ENCODE results near the gene ARHGAP23. TPM values are rescaled to one million over a fixed set of nuclear protein-coding genes. Genes with fewer than 3 reads are reported as not detected.
A peak's percentile ranks its signal among the peaks of the same experiment; 100 is the strongest.
"Not testable (repeated sequence)": the region's sequence is repeated elsewhere in the genome, so short reads cannot be mapped to it uniquely, and the experiment has no call there.

Gene ARHGAP23
- total RNA-seq, 2 experiments from 2014 or later = 1.3 to 1.4 TPM

- H3K27me3 Mint-ChIP-seq; POLR2A ChIA-PET; H3K4me1 Mint-ChIP-seq (ENCODE audit: low read depth); H3K27ac Mint-ChIP-seq; intact Hi-C loops (cut with micrococcal nuclease); CTCF ChIA-PET; DNase-seq; H3K4me3 Mint-ChIP-seq; H3K36me3 Mint-ChIP-seq; H3K9me3 Mint-ChIP-seq: not testable (repeated sequence)
Measured at GRCh38 chr17:38471253-38471652, 43.0 kb downstream of the ARHGAP23 start.

- H3K27ac Mint-ChIP-seq; POLR2A ChIA-PET; H3K9me3 Mint-ChIP-seq; H3K4me1 Mint-ChIP-seq (ENCODE audit: low read depth); H3K36me3 Mint-ChIP-seq; intact Hi-C loops (cut with micrococcal nuclease); H3K27me3 Mint-ChIP-seq; H3K4me3 Mint-ChIP-seq; CTCF ChIA-PET: not testable (repeated sequence)
- DNase-seq = peak; percentile 15
Measured at GRCh38 chr17:38474666-38475065, 46.4 kb downstream of the ARHGAP23 start.

- intact Hi-C loops (cut with micrococcal nuclease) = no loop called here
- Mint-ChIP-seq H3K27ac (no peak overlapping the region), H3K36me3 (no peaks in the 10 kb centered on the region), H3K9me3 (no peaks in the 10 kb centered on the region), H3K27me3 (peaks cover 2% of the 10 kb centered on the region), H3K4me3 (no peak overlapping the region), H3K4me1 (ENCODE audit: low read depth) (no peaks in the 10 kb centered on the region)
- DNase-seq = no peak
- POLR2A ChIA-PET = no interaction called here
- CTCF ChIA-PET = interaction anchor here (1.6 kb wide), 1 partner anchor 35 kb away, joined by 3 read pairs; no protein-coding TSS in a partner anchor
Measured at GRCh38 chr17:38476549-38476948, 48.3 kb downstream of the ARHGAP23 start.

- POLR2A ChIA-PET; H3K4me1 Mint-ChIP-seq (ENCODE audit: low read depth); H3K36me3 Mint-ChIP-seq; CTCF ChIA-PET; H3K27ac Mint-ChIP-seq; H3K4me3 Mint-ChIP-seq; intact Hi-C loops (cut with micrococcal nuclease); H3K9me3 Mint-ChIP-seq; H3K27me3 Mint-ChIP-seq; DNase-seq: not testable (repeated sequence)
Measured at GRCh38 chr17:38477417-38477816, 49.2 kb downstream of the ARHGAP23 start.

GRCh38 chr17:38477951-38478350, 49.7 kb downstream of the ARHGAP23 start:
- H3K27ac Mint-ChIP-seq; H3K36me3 Mint-ChIP-seq; H3K4me1 Mint-ChIP-seq (ENCODE audit: low read depth); H3K27me3 Mint-ChIP-seq; intact Hi-C loops (cut with micrococcal nuclease); CTCF ChIA-PET; POLR2A ChIA-PET; H3K9me3 Mint-ChIP-seq; DNase-seq; H3K4me3 Mint-ChIP-seq: not testable (repeated sequence)

- H3K9me3 Mint-ChIP-seq; intact Hi-C loops (cut with micrococcal nuclease); H3K4me3 Mint-ChIP-seq; H3K27me3 Mint-ChIP-seq; H3K27ac Mint-ChIP-seq; CTCF ChIA-PET; POLR2A ChIA-PET; DNase-seq; H3K4me1 Mint-ChIP-seq (ENCODE audit: low read depth); H3K36me3 Mint-ChIP-seq: not testable (repeated sequence)
Measured at GRCh38 chr17:38478667-38479066, 50.4 kb downstream of the ARHGAP23 start.

- H3K36me3 Mint-ChIP-seq; POLR2A ChIA-PET; H3K4me3 Mint-ChIP-seq; H3K9me3 Mint-ChIP-seq; intact Hi-C loops (cut with micrococcal nuclease); H3K27ac Mint-ChIP-seq; DNase-seq; H3K27me3 Mint-ChIP-seq: not testable (repeated sequence)
- H3K4me1 Mint-ChIP-seq (ENCODE audit: low read depth) = peaks cover 11% of the 10 kb centered on the region
- CTCF ChIA-PET = interaction anchor here (1.7 to 2.3 kb wide), 2 partner anchors 58 to 68 kb away, joined by 6 read pairs; no protein-coding TSS in a partner anchor
Measured at GRCh38 chr17:38482039-38482699, 53.9 kb downstream of the ARHGAP23 start.

GRCh38 chr17:38482700-38483043, 54.4 kb downstream of the ARHGAP23 start:
- H3K27ac Mint-ChIP-seq; POLR2A ChIA-PET; H3K27me3 Mint-ChIP-seq; intact Hi-C loops (cut with micrococcal nuclease); DNase-seq; H3K4me3 Mint-ChIP-seq; H3K36me3 Mint-ChIP-seq; H3K9me3 Mint-ChIP-seq: not testable (repeated sequence)
- CTCF ChIA-PET = interaction anchor here (1.7 to 2.3 kb wide), 2 partner anchors 59 to 68 kb away, joined by 6 read pairs; no protein-coding TSS in a partner anchor
- H3K4me1 Mint-ChIP-seq (ENCODE audit: low read depth) = peaks cover 11% of the 10 kb centered on the region

GRCh38 chr17:38484242-38485145, 56.2 kb downstream of the ARHGAP23 start:
- POLR2A ChIA-PET, H3K27me3 Mint-ChIP-seq, H3K36me3 Mint-ChIP-seq, H3K9me3 Mint-ChIP-seq: not testable (repeated sequence)
- peaks cover 11% of the 10 kb centered on the region for H3K4me1 Mint-ChIP-seq (ENCODE audit: low read depth)
- peak overlapping the region; percentile 36 for H3K4me3 Mint-ChIP-seq
- intact Hi-C loops (cut with micrococcal nuclease) = loop anchor here (1.0 to 2.0 kb wide), 2 partner anchors 40 to 62 kb away; no protein-coding TSS in a partner anchor
- DNase-seq = peak; percentile 81
- CTCF ChIA-PET = interaction anchor here (1.0 to 3.3 kb wide), 6 partner anchors 53 to 182 kb away, joined by 3 to 18 read pairs (median 4); no protein-coding TSS in a partner anchor
- peak overlapping the region; percentile 63 for H3K27ac Mint-ChIP-seq

GRCh38 chr17:38485146-38485468, 56.8 kb downstream of the ARHGAP23 start:
- peaks cover 11% of the 10 kb centered on the region for H3K4me1 Mint-ChIP-seq (ENCODE audit: low read depth)
- peak overlapping the region; percentile 36 for H3K4me3 Mint-ChIP-seq
- no peaks in the 10 kb centered on the region for H3K9me3 Mint-ChIP-seq
- no peak for DNase-seq
- intact Hi-C loops (cut with micrococcal nuclease) = loop anchor here (1.0 to 2.0 kb wide), 2 partner anchors 41 to 62 kb away; no protein-coding TSS in a partner anchor
- ChIA-PET POLR2A (no interaction called here), CTCF (interaction anchor here (0.7 to 3.3 kb wide), 7 partner anchors 52 to 182 kb away, joined by 3 to 18 read pairs (median 3); no protein-coding TSS in a partner anchor)
- no peaks in the 10 kb centered on the region for H3K36me3 Mint-ChIP-seq
- H3K27ac Mint-ChIP-seq = peak overlapping the region; percentile 63
- H3K27me3 Mint-ChIP-seq = peaks cover 1% of the 10 kb centered on the region

GRCh38 chr17:38485681-38486298, 57.5 kb downstream of the ARHGAP23 start:
- H3K36me3 Mint-ChIP-seq, H3K9me3 Mint-ChIP-seq, H3K27me3 Mint-ChIP-seq, POLR2A ChIA-PET: not testable (repeated sequence)
- Mint-ChIP-seq H3K4me1 (ENCODE audit: low read depth) (peaks cover 11% of the 10 kb centered on the region), H3K4me3 (peak overlapping the region; percentile 36), H3K27ac (peak overlapping the region; percentile 63)
- CTCF ChIA-PET = interaction anchor here (0.6 to 3.3 kb wide), 8 partner anchors 51 to 1375 kb away, joined by 3 to 18 read pairs (median 4); no protein-coding TSS in a partner anchor
- intact Hi-C loops (cut with micrococcal nuclease) = loop anchor here (1.0 to 2.0 kb wide), 2 partner anchors 41 to 63 kb away; no protein-coding TSS in a partner anchor
- DNase-seq = peak; percentile 80

GRCh38 chr17:38489774-38490173, 61.5 kb downstream of the ARHGAP23 start:
- intact Hi-C loops (cut with micrococcal nuclease) = loop anchor here (5.0 kb wide), 2 partner anchors 93 to 142 kb away; no protein-coding TSS in a partner anchor
- H3K9me3 Mint-ChIP-seq, POLR2A ChIA-PET, H3K27me3 Mint-ChIP-seq, H3K36me3 Mint-ChIP-seq, DNase-seq, H3K27ac Mint-ChIP-seq, H3K4me3 Mint-ChIP-seq: not testable (repeated sequence)
- H3K4me1 Mint-ChIP-seq (ENCODE audit: low read depth) = peaks cover 11% of the 10 kb centered on the region
- CTCF ChIA-PET = interaction anchor here (0.8 to 4.6 kb wide), 2 partner anchors 19 to 177 kb away, joined by 4 to 34 read pairs; no protein-coding TSS in a partner anchor
